B cell (primary cell): ENCODE data around the gene LRRC8D.

ENCODE experiments used
- EZH2 ChIP-seq: IDR thresholded peaks from 2 replicates; pipeline ENCODE4 v1.6.1; 2012; ENCODE audit warnings: borderline replicate concordance, low read depth, mild to moderate bottlenecking, moderate library complexity, low read length; ENCODE audit not compliant: insufficient read depth, poor library complexity, severe bottlenecking
- TF ChIP-seq, protein P1 (sequence below): fragments of 200-600 bp; IDR thresholded peaks from one replicate; pipeline ENCODE4 v1.8.0; 2022; ENCODE audit warnings: antibody characterized with exemption, mild to moderate bottlenecking

DNA sequence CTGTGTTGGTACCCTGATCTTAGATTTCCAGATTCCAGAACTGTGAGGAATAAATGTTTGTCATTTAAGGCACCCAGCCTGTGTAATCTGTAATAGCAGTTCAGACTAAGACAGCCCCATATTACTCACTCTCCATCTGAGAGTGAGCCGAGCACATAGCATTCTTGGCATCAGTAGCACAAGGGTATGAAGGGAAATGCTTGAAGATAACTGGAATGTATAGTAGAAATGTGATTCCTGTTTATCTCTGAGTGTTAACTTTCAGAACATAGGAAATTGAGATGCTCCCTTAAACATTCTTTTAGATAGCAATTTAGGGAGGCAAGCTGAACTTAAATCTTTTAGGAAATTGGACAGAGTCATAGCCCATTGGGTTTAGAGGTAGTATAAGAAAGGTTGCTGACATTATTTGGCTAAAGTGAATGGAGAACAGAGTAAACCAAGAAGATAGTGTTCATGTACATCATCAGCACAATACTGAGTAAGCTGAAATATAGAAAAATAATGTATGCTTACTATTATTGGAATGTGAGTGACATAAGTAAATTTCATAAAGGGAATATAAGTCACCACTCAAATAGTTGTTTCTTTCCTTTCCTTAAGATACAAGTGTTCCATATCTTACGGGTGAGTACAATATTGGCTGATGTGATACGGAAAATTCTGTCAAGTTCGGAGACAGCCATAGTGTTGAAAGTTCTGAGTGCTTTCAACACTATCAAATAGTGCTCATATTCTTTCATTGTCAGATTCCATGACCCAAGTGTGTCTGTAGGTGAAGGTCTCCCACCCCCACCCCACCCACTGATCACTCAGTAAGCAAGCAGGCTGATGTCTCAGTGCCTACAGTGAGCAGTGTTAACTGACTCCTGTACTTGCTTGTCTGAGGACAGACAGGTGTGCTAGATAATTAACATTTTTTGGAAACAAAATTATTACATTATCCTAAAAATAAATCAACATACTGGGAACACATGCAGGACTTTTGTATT lies 73.7 kb downstream of the LRRC8D start:
- TF ChIP-seq, protein P1, sequence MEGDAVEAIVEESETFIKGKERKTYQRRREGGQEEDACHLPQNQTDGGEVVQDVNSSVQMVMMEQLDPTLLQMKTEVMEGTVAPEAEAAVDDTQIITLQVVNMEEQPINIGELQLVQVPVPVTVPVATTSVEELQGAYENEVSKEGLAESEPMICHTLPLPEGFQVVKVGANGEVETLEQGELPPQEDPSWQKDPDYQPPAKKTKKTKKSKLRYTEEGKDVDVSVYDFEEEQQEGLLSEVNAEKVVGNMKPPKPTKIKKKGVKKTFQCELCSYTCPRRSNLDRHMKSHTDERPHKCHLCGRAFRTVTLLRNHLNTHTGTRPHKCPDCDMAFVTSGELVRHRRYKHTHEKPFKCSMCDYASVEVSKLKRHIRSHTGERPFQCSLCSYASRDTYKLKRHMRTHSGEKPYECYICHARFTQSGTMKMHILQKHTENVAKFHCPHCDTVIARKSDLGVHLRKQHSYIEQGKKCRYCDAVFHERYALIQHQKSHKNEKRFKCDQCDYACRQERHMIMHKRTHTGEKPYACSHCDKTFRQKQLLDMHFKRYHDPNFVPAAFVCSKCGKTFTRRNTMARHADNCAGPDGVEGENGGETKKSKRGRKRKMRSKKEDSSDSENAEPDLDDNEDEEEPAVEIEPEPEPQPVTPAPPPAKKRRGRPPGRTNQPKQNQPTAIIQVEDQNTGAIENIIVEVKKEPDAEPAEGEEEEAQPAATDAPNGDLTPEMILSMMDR = no peak
- no peak for TF ChIP-seq EZH2
